Measurements from ENCODE around the gene TUBB2B.

- TF ChIP-seq CTCF (IDR thresholded peaks at IDR 0.05) (no peak), POLR2A (IDR thresholded peaks at IDR 0.05) (no peak)
These were observed 28.1 kb downstream of the TUBB2B start for GRCh38 chr6:3199382-3199781.
